GM23338 (cell line): ENCODE results near the gene GSG1. TPM values are rescaled to one million over a fixed set of nuclear protein-coding genes. Genes with fewer than 3 reads are reported as not detected.

Experiments
- ATAC-seq: fragments of 200-7000 bp; cut with Tn5 transposase; 3 replicates; pipeline ENCODE4 v1.9.1; 2020
- DNase-seq: peaks from one replicate; pipeline ENCODE4 v3.0.0-alpha.2; 2015; ENCODE audit warnings: low spot score
- H2AFZ ChIP-seq: fragments of 200-600 bp; sonication (generic); 2 replicates; pipeline ENCODE4 v1.8.0; 2016; ENCODE audit warnings: antibody characterized with exemption, mild to moderate bottlenecking, moderate library complexity
- H3F3A ChIP-seq: fragments of 200-600 bp; sonication (generic); replicated peaks from 2 replicates; pipeline ENCODE4 v1.8.0; 2017; ENCODE audit warnings: antibody characterized with exemption, mixed run types, low read depth
- H3K27ac ChIP-seq: fragments of 200-600 bp; sonication (generic); 2 replicates; pipeline ENCODE4 v1.6.1; 2016; ENCODE audit warnings: low read depth
- H3K27me3 ChIP-seq: fragments of 200-600 bp; sonication (generic); 2 replicates; pipeline ENCODE4 v1.8.0; 2016; ENCODE audit warnings: mild to moderate bottlenecking, mixed run types, moderate library complexity; ENCODE audit not compliant: insufficient read depth
- H3K36me3 ChIP-seq: fragments of 200-600 bp; sonication (generic); 2 replicates; pipeline ENCODE4 v1.8.0; 2016; ENCODE audit warnings: mild to moderate bottlenecking; ENCODE audit not compliant: insufficient read depth
- H3K4me1 ChIP-seq: fragments of 200-600 bp; sonication (generic); 2 replicates; pipeline ENCODE4 v1.8.0; 2016; ENCODE audit warnings: mild to moderate bottlenecking, moderate library complexity; ENCODE audit not compliant: insufficient read depth
- H3K4me2 ChIP-seq: fragments of 200-600 bp; sonication (generic); 2 replicates; pipeline ENCODE4 v1.7.1; 2017; ENCODE audit warnings: mixed run types
- H3K4me3 ChIP-seq: fragments of 200-600 bp; sonication (generic); 2 replicates; pipeline ENCODE4 v1.6.1; 2016; ENCODE audit warnings: mixed run types
- H3K79me2 ChIP-seq: fragments of 200-600 bp; sonication (generic); replicated peaks from 2 replicates; pipeline ENCODE4 v1.8.0; 2017; ENCODE audit warnings: mild to moderate bottlenecking; ENCODE audit not compliant: insufficient read depth
- H3K9me2 ChIP-seq: fragments of 200-600 bp; sonication (generic); 2 replicates; pipeline ENCODE4 v1.8.0; 2017; ENCODE audit not compliant: insufficient read depth
- H4K20me1 ChIP-seq: fragments of 200-600 bp; sonication (generic); replicated peaks from 2 replicates; pipeline ENCODE4 v1.8.0; 2017; ENCODE audit warnings: mild to moderate bottlenecking; ENCODE audit not compliant: insufficient read depth
- H3K27ac Mint-ChIP-seq: 2 replicates; pipeline ENCODE4 v1.8.0; 2020; ENCODE audit warnings: inconsistent platforms, mild to moderate bottlenecking, moderate library complexity, mixed read lengths
- H3K27me3 Mint-ChIP-seq: 3 replicates; pipeline ENCODE4 v1.8.0; 2022; ENCODE audit warnings: low read depth, mild to moderate bottlenecking, moderate library complexity, mixed read lengths, inconsistent platforms; ENCODE audit not compliant: insufficient read depth, poor library complexity
- H3K36me3 Mint-ChIP-seq: 3 replicates; pipeline ENCODE4 v1.8.0; 2021; ENCODE audit warnings: low read depth, mild to moderate bottlenecking, inconsistent platforms, moderate library complexity, mixed read lengths
- H3K4me1 Mint-ChIP-seq: 3 replicates; pipeline ENCODE4 v1.8.0; 2020; ENCODE audit warnings: mild to moderate bottlenecking, inconsistent platforms, mixed read lengths
- H3K4me3 Mint-ChIP-seq: 3 replicates; pipeline ENCODE4 v1.8.0; 2021; ENCODE audit warnings: moderate library complexity, mild to moderate bottlenecking, inconsistent platforms, mixed read lengths
- H3K9me3 Mint-ChIP-seq: 3 replicates; pipeline ENCODE4 v1.8.0; 2020; ENCODE audit warnings: moderate library complexity, mild to moderate bottlenecking, inconsistent platforms, mixed read lengths
- CREB1 ChIP-seq: fragments of 250-450 bp; sonication (Bioruptor Pico); IDR thresholded peaks from 2 replicates; pipeline ENCODE4 v1.5.0; 2020; ENCODE audit warnings: low read depth, mild to moderate bottlenecking, moderate library complexity
- EZH2 ChIP-seq: fragments of 200-600 bp; sonication (generic); IDR thresholded peaks from one replicate; pipeline ENCODE4 v1.8.0; 2017; ENCODE audit warnings: antibody characterized with exemption, mild to moderate bottlenecking, low read depth; ENCODE audit not compliant: unreplicated experiment
- EZH2phosphoT487 ChIP-seq: fragments of 200-600 bp; sonication (generic); IDR thresholded peaks from one replicate; pipeline ENCODE4 v1.8.1; 2018; ENCODE audit warnings: antibody characterized with exemption; ENCODE audit not compliant: unreplicated experiment
- JUNB ChIP-seq: IDR thresholded peaks from one replicate; pipeline ENCODE4 v1.6.1; 2016; ENCODE audit warnings: antibody characterized with exemption; ENCODE audit not compliant: unreplicated experiment
- NANOG ChIP-seq: IDR thresholded peaks from 2 replicates; pipeline ENCODE4 v1.6.1; 2016; ENCODE audit warnings: antibody characterized with exemption, borderline replicate concordance
- POLR2AphosphoS5 ChIP-seq: IDR thresholded peaks from 2 replicates; pipeline ENCODE4 v1.6.1; 2016; ENCODE audit warnings: antibody characterized with exemption, low read depth
- ZNF114 ChIP-seq: fragments of 250-450 bp; sonication (Bioruptor Pico); IDR thresholded peaks from 2 replicates; pipeline ENCODE4 v1.5.0; 2020; ENCODE audit warnings: mild to moderate bottlenecking, moderate library complexity
- ZNF331 ChIP-seq: fragments of 250-450 bp; sonication (Bioruptor Pico); IDR thresholded peaks from 2 replicates; pipeline ENCODE4 v1.5.0; 2020; ENCODE audit warnings: low read depth, mild to moderate bottlenecking, moderate library complexity
- polyA plus RNA-seq: library from polyadenylated mRNA; unstranded; fragments of >200 nt; fragmentation: Nextera tagmentation; extraction: Ambion mirVana; gene quantifications from 2 replicates; pipeline ENCODE4 v1.2.1, GENCODE V29; 2016
- total RNA-seq: library from RNA; depleted of rRNA; stranded (reverse); fragments of >200 nt; shearing (Covaris generic); gene quantifications from 2 replicates; pipeline ENCODE4 v1.2.3, GENCODE V29; 2014
- TF ChIP-seq, protein P1 (sequence below): IDR thresholded peaks from 2 replicates; pipeline ENCODE4 v1.6.1; 2016; ENCODE audit warnings: antibody characterized with exemption
- TF ChIP-seq, protein P2 (sequence below): IDR thresholded peaks from one replicate; pipeline ENCODE4 v1.6.1; 2018; ENCODE audit warnings: antibody characterized with exemption; ENCODE audit not compliant: unreplicated experiment

Gene GSG1
- total and polyA plus RNA-seq, 2 experiments from 2014 or later: 0.17 to 0.63 TPM

DNA sequence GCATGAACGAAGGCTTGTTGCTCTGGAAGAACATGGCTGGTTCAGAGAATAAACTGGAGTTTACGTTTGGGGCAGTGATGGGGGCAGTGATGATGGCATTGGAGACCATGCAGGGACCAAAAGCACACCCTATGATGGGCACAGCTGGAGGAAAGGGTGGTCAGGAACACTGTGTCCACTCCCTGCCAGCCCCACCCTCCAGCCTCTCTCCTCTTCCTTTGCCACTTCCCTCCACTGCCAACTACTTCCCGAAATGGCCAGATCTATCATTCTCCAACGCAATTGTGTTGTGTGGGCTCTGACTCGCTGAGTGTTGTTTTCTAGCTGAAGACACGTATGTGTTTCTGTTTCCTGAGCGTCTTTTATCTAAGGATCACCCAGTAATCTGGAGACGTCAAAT lies 39.3 kb upstream of the GSG1 start:
- Histone ChIP-seq H3K4me3 (no peak overlapping the region), H3K27me3 (no peaks in the 10 kb centered on the region), H3K36me3 (no peaks in the 10 kb centered on the region; the same call in 1 of the 2 replicates), H4K20me1 (no peaks in the 10 kb centered on the region), H2AFZ (no peak overlapping the region), H3K79me2 (no peaks in the 10 kb centered on the region), H3K9me2 (peaks cover 13% of the 10 kb centered on the region), H3K27ac (no peak overlapping the region), H3K4me1 (no peaks in the 10 kb centered on the region), H3F3A (no peaks in the 10 kb centered on the region), H3K4me2 (no peak overlapping the region)
- Mint-ChIP-seq H3K36me3 (no peaks in the 10 kb centered on the region; the same call in 2 of the 3 replicates), H3K27ac (no peak overlapping the region), H3K9me3 (peaks cover 3% of the 10 kb centered on the region; the same call in 2 of the 3 replicates), H3K4me1 (no peaks in the 10 kb centered on the region), H3K27me3 (peaks cover 6% of the 10 kb centered on the region), H3K4me3 (no peak overlapping the region)
- ATAC-seq (no peak), DNase-seq (no peak)
- TF ChIP-seq ZNF114 (CRISPR knock-in tag) (no peak), CREB1 (no peak), NANOG (no peak), EZH2 (no peak), POLR2AphosphoS5 (no peak), ZNF331 (CRISPR knock-in tag) (no peak)
- TF ChIP-seq, protein P1, sequence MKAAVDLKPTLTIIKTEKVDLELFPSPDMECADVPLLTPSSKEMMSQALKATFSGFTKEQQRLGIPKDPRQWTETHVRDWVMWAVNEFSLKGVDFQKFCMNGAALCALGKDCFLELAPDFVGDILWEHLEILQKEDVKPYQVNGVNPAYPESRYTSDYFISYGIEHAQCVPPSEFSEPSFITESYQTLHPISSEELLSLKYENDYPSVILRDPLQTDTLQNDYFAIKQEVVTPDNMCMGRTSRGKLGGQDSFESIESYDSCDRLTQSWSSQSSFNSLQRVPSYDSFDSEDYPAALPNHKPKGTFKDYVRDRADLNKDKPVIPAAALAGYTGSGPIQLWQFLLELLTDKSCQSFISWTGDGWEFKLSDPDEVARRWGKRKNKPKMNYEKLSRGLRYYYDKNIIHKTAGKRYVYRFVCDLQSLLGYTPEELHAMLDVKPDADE: no peak
- TF ChIP-seq, protein P2, sequence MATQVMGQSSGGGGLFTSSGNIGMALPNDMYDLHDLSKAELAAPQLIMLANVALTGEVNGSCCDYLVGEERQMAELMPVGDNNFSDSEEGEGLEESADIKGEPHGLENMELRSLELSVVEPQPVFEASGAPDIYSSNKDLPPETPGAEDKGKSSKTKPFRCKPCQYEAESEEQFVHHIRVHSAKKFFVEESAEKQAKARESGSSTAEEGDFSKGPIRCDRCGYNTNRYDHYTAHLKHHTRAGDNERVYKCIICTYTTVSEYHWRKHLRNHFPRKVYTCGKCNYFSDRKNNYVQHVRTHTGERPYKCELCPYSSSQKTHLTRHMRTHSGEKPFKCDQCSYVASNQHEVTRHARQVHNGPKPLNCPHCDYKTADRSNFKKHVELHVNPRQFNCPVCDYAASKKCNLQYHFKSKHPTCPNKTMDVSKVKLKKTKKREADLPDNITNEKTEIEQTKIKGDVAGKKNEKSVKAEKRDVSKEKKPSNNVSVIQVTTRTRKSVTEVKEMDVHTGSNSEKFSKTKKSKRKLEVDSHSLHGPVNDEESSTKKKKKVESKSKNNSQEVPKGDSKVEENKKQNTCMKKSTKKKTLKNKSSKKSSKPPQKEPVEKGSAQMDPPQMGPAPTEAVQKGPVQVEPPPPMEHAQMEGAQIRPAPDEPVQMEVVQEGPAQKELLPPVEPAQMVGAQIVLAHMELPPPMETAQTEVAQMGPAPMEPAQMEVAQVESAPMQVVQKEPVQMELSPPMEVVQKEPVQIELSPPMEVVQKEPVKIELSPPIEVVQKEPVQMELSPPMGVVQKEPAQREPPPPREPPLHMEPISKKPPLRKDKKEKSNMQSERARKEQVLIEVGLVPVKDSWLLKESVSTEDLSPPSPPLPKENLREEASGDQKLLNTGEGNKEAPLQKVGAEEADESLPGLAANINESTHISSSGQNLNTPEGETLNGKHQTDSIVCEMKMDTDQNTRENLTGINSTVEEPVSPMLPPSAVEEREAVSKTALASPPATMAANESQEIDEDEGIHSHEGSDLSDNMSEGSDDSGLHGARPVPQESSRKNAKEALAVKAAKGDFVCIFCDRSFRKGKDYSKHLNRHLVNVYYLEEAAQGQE: no peak

DNA sequence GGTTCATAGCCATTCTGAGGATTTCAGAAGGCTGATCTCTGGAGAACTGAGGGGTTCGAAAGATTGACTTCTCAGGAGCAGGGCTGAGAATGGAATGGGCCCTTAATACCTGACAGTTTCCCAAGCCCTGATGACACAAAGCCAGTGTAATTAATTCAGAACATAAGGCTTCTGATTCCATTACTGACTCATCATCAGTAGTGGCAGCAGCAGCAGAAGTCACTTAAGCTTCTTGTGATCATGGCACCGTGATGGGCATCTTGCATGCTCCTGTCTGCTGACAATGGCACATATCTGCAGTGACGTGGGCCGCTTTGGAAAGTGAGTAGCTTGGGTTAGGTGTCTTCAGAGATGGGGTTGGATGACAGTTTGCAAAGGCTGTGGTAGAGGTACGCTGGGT lies 38.2 kb upstream of the GSG1 start:
- Histone ChIP-seq H3K79me2 (no peaks in the 10 kb centered on the region), H3K4me3 (no peak overlapping the region), H3K4me1 (no peaks in the 10 kb centered on the region), H3K27ac (no peak overlapping the region), H3K4me2 (no peak overlapping the region), H3K9me2 (peaks cover 13% of the 10 kb centered on the region), H2AFZ (no peak overlapping the region), H3F3A (no peaks in the 10 kb centered on the region), H4K20me1 (no peaks in the 10 kb centered on the region), H3K27me3 (no peaks in the 10 kb centered on the region), H3K36me3 (no peaks in the 10 kb centered on the region; the same call in 1 of the 2 replicates)
- DNase-seq (no peak), ATAC-seq (no peak)
- Mint-ChIP-seq H3K27ac (no peak overlapping the region), H3K27me3 (peaks cover 6% of the 10 kb centered on the region), H3K36me3 (no peaks in the 10 kb centered on the region; the same call in 2 of the 3 replicates), H3K4me3 (no peak overlapping the region), H3K4me1 (no peaks in the 10 kb centered on the region), H3K9me3 (peaks cover 3% of the 10 kb centered on the region; the same call in 2 of the 3 replicates)
- no peak for TF ChIP-seq EZH2phosphoT487
- TF ChIP-seq ZNF114 (CRISPR knock-in tag): no peak
- TF ChIP-seq JUNB: no peak
- TF ChIP-seq ZNF331 (CRISPR knock-in tag): no peak
- TF ChIP-seq, protein P2: no peak
- TF ChIP-seq POLR2AphosphoS5: no peak
